Right lobe of liver (tissue), 6 donors: ENCODE data around the gene BCCIP. TPM values are rescaled to one million over a fixed set of nuclear protein-coding genes. Genes with fewer than 3 reads are reported as not detected.

ENCODE experiments used
- ATAC-seq, 4 donors: fragments of 200-7000 bp; cut with Tn5 transposase; one replicate each; pipeline ENCODE4 v1.9.1; 2020; ENCODE audit warnings: mild to moderate bottlenecking in 4 of 4, moderate library complexity in 4 of 4
- DNase-seq, 3 donors: peaks; one replicate each; pipeline ENCODE4 v3.0.0-alpha.2; 2020
- H3K27ac ChIP-seq, 3 donors: fragments of 200-600 bp; one replicate each; pipeline ENCODE4 v1.8.0; 2022
- H3K27me3 ChIP-seq, 2 donors: fragments of 200-600 bp; one replicate each; pipeline ENCODE4 v1.8.0; 2022
- H3K36me3 ChIP-seq, 4 donors: fragments of 200-600 bp; sonication (generic) in 1 of 4; one replicate each; pipeline versions ENCODE4 v1.5.1 to v1.8.0; 2017 to 2022; ENCODE audit warnings: control low read depth in 1 of 4
- H3K4me1 ChIP-seq, 4 donors: fragments of 200-600 bp; sonication (generic) in 1 of 4; one replicate each; pipeline versions ENCODE4 v1.5.1 to v1.8.0; 2017 to 2022; ENCODE audit warnings: control low read depth in 1 of 4
- H3K4me3 ChIP-seq, 3 donors: fragments of 200-600 bp; one replicate each; pipeline ENCODE4 v1.8.0; 2022
- H3K9me3 ChIP-seq, 4 donors: fragments of 200-600 bp; sonication (generic) in 1 of 4; one replicate each; pipeline versions ENCODE4 v1.5.1 to v1.8.0; 2017 to 2022; ENCODE audit warnings: control low read depth in 1 of 4
- POLR2A ChIP-seq: fragments of 450-650 bp; IDR thresholded peaks from one replicate; pipeline ENCODE4 v1.6.1; 2017; ENCODE audit warnings: antibody characterized with exemption, mild to moderate bottlenecking
- WGBS: methylation state at CpG from one replicate; pipeline ENCODE4 v1.1.6; 2018; ENCODE audit warnings: low coverage, low lambda C conversion rate; ENCODE audit not compliant: insufficient coverage; ENCODE audit errors: missing lambda C conversion rate; 5-methylcytosine and 5-hydroxymethylcytosine counted together
- intact Hi-C, 2 donors: fragments of 100-400 bp; cut with DNase I; formaldehyde crosslinking; loops; one replicate each; pipeline versions ENCODE4 v1.11.2 to v1.14.1; 2022
- total RNA-seq, 6 experiments: library from RNA; depleted of rRNA in 2 of 6; stranded (reverse); fragments of >200 nt in 2 of 6; fragmentation: NEBNext Ultra II Directional in 3 of 6; extraction: Animal tissue kit (Norgen Biotek cat#: 25700) in 3 of 6; gene quantifications; one replicate each; pipeline versions ENCODE4 v1.1.0 to v1.2.4, GENCODE V29; 2016 to 2023
- TF ChIP-seq, protein P1 (sequence below), 4 donors: fragments of 200-600 bp in 3 of 4; fragments of 450-650 bp in 1 of 4; IDR thresholded peaks; one replicate each; pipeline versions ENCODE4 v1.5.1 to v1.8.0; 2016 to 2022; ENCODE audit warnings: antibody characterized with exemption in 4 of 4, mild to moderate bottlenecking in 2 of 4
- donor health status: DM: no; HTN: yes; CAD: no.
- donor health status: DM: no; HTN: no; CAD: no.
- donor health status: DM: no; HTN: no; CAD: no.
- donor health status: DM: no; HTN: yes; CAD: no.
- donor health status: DM: no; HTN: yes; CAD: no.

Gene BCCIP
- total RNA-seq, 6 experiments from 2014 or later: 25.9 to 43.3 (median 29.6) TPM

DNA sequence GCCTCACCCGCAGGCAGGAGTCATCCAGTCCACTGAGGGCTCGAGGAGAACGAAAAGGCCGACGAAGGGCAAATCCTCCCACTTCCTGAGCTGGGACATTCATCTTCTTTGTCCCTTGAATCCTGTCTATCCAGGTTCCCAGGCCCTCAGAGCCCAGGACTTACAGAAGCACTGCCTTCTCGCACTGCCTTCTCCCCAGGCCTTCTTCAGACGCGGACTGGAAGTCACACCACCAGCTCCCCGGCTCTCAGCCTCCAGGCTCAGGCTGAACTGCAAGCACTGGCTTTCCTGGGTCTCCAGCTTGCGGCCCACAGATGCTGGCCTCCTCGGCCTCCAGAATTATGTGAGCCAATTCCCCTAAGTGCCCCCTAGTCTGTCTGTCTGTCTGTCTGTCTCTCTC lies 41.3 kb upstream of the BCCIP start:
- H3K36me3 ChIP-seq: no peaks in the 10 kb centered on the region
- DNase-seq: no peak
- WGBS: 88% methylated on average over 7 of the region's 11 CpGs
- intact Hi-C loops: no loop called here
- no peaks in the 10 kb centered on the region for H3K27me3 ChIP-seq
- no peaks in the 10 kb centered on the region for H3K9me3 ChIP-seq
- H3K4me3 ChIP-seq: no peak overlapping the region
- TF ChIP-seq, protein P1, sequence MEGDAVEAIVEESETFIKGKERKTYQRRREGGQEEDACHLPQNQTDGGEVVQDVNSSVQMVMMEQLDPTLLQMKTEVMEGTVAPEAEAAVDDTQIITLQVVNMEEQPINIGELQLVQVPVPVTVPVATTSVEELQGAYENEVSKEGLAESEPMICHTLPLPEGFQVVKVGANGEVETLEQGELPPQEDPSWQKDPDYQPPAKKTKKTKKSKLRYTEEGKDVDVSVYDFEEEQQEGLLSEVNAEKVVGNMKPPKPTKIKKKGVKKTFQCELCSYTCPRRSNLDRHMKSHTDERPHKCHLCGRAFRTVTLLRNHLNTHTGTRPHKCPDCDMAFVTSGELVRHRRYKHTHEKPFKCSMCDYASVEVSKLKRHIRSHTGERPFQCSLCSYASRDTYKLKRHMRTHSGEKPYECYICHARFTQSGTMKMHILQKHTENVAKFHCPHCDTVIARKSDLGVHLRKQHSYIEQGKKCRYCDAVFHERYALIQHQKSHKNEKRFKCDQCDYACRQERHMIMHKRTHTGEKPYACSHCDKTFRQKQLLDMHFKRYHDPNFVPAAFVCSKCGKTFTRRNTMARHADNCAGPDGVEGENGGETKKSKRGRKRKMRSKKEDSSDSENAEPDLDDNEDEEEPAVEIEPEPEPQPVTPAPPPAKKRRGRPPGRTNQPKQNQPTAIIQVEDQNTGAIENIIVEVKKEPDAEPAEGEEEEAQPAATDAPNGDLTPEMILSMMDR (IDR thresholded peaks at IDR 0.05): no peak
- no peak for TF ChIP-seq POLR2A
- peaks cover 0 to 7% (median 0%) of the 10 kb centered on the region in 4 donors for H3K4me1 ChIP-seq
- no peak overlapping the region for H3K27ac ChIP-seq
- ATAC-seq: no peak

DNA sequence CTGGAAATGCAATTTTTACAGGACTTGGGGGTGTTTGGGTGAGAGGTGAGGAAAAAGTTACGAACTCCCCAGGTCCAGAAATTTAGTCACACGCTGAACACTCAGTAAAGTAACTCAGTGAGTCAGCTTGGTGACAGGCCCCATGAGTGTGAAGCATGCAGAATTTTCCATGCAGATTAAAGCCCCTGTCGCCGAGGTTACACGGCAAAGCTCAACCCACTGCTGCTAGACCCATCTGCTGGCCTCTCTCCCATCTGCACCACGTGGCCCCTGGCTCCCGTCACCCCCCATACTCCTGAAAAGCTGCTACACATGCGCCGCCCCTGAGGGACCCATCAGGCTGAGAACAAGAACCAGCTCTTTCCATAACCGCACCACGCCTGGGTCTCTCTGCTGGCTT lies 40.7 kb upstream of the BCCIP start:
- Histone ChIP-seq H3K27me3 (no peaks in the 10 kb centered on the region), H3K4me1 (peaks cover 0 to 7% (median 0%) of the 10 kb centered on the region in 4 donors), H3K9me3 (no peaks in the 10 kb centered on the region), H3K4me3 (no peak overlapping the region), H3K36me3 (no peaks in the 10 kb centered on the region), H3K27ac (no peak overlapping the region)
- no peak for ATAC-seq
- TF ChIP-seq, protein P1 (IDR thresholded peaks at IDR 0.05): no peak
- intact Hi-C loops: no loop called here
- no peak for DNase-seq
- whole genome bisulfite sequencing: 89% methylated on average over 5 of the region's 11 CpGs

DNA sequence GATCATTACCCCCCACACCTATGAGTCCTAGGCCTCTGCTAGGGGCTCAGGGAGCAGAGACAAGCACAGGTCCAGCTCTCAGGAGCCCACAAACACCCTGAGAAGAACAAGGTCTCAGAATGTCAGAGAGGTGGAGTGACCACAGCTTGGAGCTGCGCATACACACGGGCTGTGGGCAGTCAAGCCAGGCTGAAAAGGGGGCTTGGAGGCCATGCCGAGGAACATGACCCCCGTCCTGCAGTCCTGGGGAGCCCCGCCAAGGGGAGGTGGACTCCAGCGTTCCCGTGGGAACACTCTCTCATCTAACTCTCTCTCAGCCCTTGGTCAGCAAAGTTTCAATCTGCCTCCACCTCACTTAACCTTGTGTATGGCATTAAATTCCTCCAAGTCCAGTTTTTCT lies 39.9 kb upstream of the BCCIP start:
- no peaks in the 10 kb centered on the region for H3K36me3 ChIP-seq
- H3K4me1 ChIP-seq: peaks cover 0 to 7% (median 0%) of the 10 kb centered on the region in 4 donors
- intact Hi-C loops: no loop called here
- DNase-seq: no peak
- H3K27ac ChIP-seq: no peak overlapping the region
- H3K27me3 ChIP-seq: no peaks in the 10 kb centered on the region
- no CpG with 5 or more reads among the region's 7 CpGs for WGBS
- no peak overlapping the region for H3K4me3 ChIP-seq
- no peak for ATAC-seq
- no peaks in the 10 kb centered on the region for H3K9me3 ChIP-seq
- TF ChIP-seq POLR2A: no peak
- TF ChIP-seq, protein P1 (IDR thresholded peaks at IDR 0.05): no peak

DNA sequence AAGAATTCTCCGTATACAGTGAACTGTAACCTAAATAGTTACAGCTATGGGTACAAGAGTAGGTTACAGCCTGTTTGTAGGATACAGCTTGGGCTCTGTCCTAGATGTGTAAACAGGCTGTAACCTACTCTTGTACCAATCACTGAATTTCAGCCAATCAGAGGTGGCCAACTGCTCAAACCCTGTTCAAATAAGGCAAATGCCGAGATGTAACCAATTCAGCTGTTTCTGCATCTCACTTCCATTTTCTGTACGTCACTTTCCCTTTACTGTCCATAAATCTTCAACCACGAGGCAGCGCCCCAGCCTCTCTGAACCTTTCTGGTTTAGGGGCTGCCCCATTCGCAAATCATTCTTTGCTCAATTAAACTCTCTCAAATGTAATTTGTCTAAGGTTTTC lies 39.4 kb upstream of the BCCIP start:
- Histone ChIP-seq H3K27me3 (no peaks in the 10 kb centered on the region), H3K27ac (no peak overlapping the region), H3K36me3 (no peaks in the 10 kb centered on the region), H3K9me3 (no peaks in the 10 kb centered on the region), H3K4me3 (no peak overlapping the region), H3K4me1 (peaks cover 0 to 7% (median 0%) of the 10 kb centered on the region in 4 donors)
- DNase-seq (no peak), ATAC-seq (no peak)
- 81% methylated on average over 6 of the region's 6 CpGs for WGBS
- TF ChIP-seq, protein P1 (IDR thresholded peaks at IDR 0.05): no peak
- TF ChIP-seq POLR2A: no peak
- intact Hi-C loops: no loop called here

DNA sequence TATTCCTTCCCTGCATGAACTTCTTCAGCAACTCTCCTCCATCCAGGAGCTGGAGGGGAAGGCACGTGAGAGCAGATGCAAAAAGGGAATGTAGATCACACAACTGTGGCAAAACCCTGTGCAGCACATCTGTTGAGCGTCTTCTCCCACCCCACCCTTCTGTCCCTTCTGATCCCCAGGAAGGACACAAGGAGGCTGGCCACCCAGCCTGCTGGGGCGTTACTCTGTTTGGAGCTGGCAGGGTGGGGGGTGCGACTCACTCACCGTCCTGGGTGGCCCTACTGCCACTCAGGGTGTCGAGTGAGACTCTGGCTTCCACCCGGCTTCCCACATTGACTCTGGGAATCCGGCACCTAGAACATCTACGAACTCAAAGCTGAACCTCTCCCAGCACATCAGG lies 37.6 kb upstream of the BCCIP start:
- WGBS: 100% methylated on average over 2 of the region's 9 CpGs
- intact Hi-C loops: no loop called here
- no peak overlapping the region for H3K4me3 ChIP-seq
- no peaks in the 10 kb centered on the region for H3K4me1 ChIP-seq
- H3K27me3 ChIP-seq: no peaks in the 10 kb centered on the region
- H3K9me3 ChIP-seq: no peaks in the 10 kb centered on the region
- H3K27ac ChIP-seq: no peak overlapping the region
- no peaks in the 10 kb centered on the region for H3K36me3 ChIP-seq
- DNase-seq (no peak), ATAC-seq (no peak)
- TF ChIP-seq, protein P1 (IDR thresholded peaks at IDR 0.05): no peak
- no peak for TF ChIP-seq POLR2A
